ENCODE measurements around the gene RNF141.

GRCh38 chr11:10474551-10474950 lies 66.4 kb downstream of the RNF141 start:
- TF ChIP-seq MTA3 (IDR thresholded peaks at IDR 0.05; ENCODE audit: borderline replicate concordance, low read length) = no peak
- no peak for TF ChIP-seq NFYA (IDR thresholded peaks at IDR 0.05; ENCODE audit: borderline replicate concordance, low read depth, low read length)
- TF ChIP-seq POLR2AphosphoS5 (IDR thresholded peaks at IDR 0.05; ENCODE audit: low read length) = no peak
- no peak for TF ChIP-seq CTCF (IDR thresholded peaks at IDR 0.05 in 2 of 3, conservative IDR thresholded peaks at IDR 0.05 in 1 of 3; ENCODE audit: control insufficient read depth in 2 of 3, extremely low read depth in 1 of 3, insufficient read depth in 1 of 3, low read depth in 3 of 3, low read length in 3 of 3)
- TF ChIP-seq POLR2A (IDR thresholded peaks at IDR 0.05; ENCODE audit: low read depth, low read length) = no peak

Data from GM12878 (cell line).